SU-DHL-6 (cell line): ENCODE data around the gene DALRD3.

Source experiments
- H2AFZ ChIP-seq: fragments of 200-600 bp; sonication (generic); 2 replicates; pipeline ENCODE4 v1.6.1; 2014; ENCODE audit warnings: low read depth, mild to moderate bottlenecking, moderate library complexity, mixed read lengths, antibody characterized with exemption, low read length; ENCODE audit not compliant: severe bottlenecking
- H3F3A ChIP-seq: fragments of 200-600 bp; shearing (Covaris generic); 2 replicates; pipeline ENCODE4 v1.6.0; 2016; ENCODE audit warnings: antibody characterized with exemption, mild to moderate bottlenecking; ENCODE audit not compliant: insufficient read depth
- H3K27ac ChIP-seq: fragments of 200-600 bp; sonication (generic); 2 replicates; pipeline ENCODE4 v1.5.1; 2016; ENCODE audit warnings: low read depth, mild to moderate bottlenecking, low read length, moderate library complexity, mixed read lengths
- H3K27me3 ChIP-seq: fragments of 200-600 bp; sonication (generic), shearing (Covaris generic); 2 replicates; pipeline ENCODE4 v1.6.0; 2014; ENCODE audit warnings: mild to moderate bottlenecking, low read length
- H3K36me3 ChIP-seq: fragments of 200-600 bp; sonication (generic); 2 replicates; pipeline ENCODE4 v1.6.1; 2014; ENCODE audit warnings: mild to moderate bottlenecking, low read length, mixed read lengths
- H3K4me2 ChIP-seq: fragments of 300-600, 200-600 bp; shearing (Covaris generic), sonication (generic); 2 replicates; pipeline ENCODE4 v1.6.0; 2014; ENCODE audit warnings: low read length, low read depth, mild to moderate bottlenecking; ENCODE audit not compliant: poor library complexity, severe bottlenecking
- H3K4me3 ChIP-seq: fragments of 200-600 bp; sonication (generic); 2 replicates; pipeline ENCODE4 v1.5.1; 2014; ENCODE audit warnings: antibody characterized with exemption, low read length, mild to moderate bottlenecking, mixed read lengths; ENCODE audit not compliant: insufficient read depth, poor library complexity, severe bottlenecking
- H3K79me2 ChIP-seq: fragments of 200-600 bp; sonication (generic); 2 replicates; pipeline ENCODE4 v1.6.1; 2014; ENCODE audit warnings: mild to moderate bottlenecking, low read length, moderate library complexity; ENCODE audit not compliant: insufficient read depth
- H3K9ac ChIP-seq: fragments of 200-600 bp; sonication (generic); 2 replicates; pipeline ENCODE4 v1.7.0; 2014; ENCODE audit warnings: mild to moderate bottlenecking, low read length
- H3K9me2 ChIP-seq: fragments of 200-600 bp; sonication (generic); replicated peaks from 2 replicates; pipeline ENCODE4 v1.6.1; 2014; ENCODE audit warnings: low read length; ENCODE audit not compliant: insufficient read depth
- H3K9me3 ChIP-seq: fragments of 200-600 bp; sonication (generic); 2 replicates; pipeline ENCODE4 v1.6.1; 2014; ENCODE audit warnings: low read length, mixed read lengths; ENCODE audit not compliant: insufficient read depth
- H4K20me1 ChIP-seq: fragments of 200-600 bp; sonication (generic); 2 replicates; pipeline ENCODE4 v1.6.1; 2014; ENCODE audit warnings: low read depth, mild to moderate bottlenecking, antibody characterized with exemption, low read length, moderate library complexity, mixed read lengths
- EZH2phosphoT487 ChIP-seq: fragments of 200-600 bp; sonication (generic), shearing (Covaris generic); conservative IDR thresholded peaks from 2 replicates; pipeline ENCODE4 v1.6.1; 2018; ENCODE audit warnings: mild to moderate bottlenecking, antibody characterized with exemption, low read length, moderate library complexity, mixed read lengths
- TF ChIP-seq, protein P1 (sequence below): fragments of 200-600 bp; sonication (generic); IDR thresholded peaks from one replicate; pipeline ENCODE4 v1.5.1; 2017; ENCODE audit warnings: antibody characterized with exemption, mild to moderate bottlenecking, low read length, moderate library complexity; ENCODE audit not compliant: insufficient read depth, poor library complexity, severe bottlenecking

Gene DALRD3

DNA sequence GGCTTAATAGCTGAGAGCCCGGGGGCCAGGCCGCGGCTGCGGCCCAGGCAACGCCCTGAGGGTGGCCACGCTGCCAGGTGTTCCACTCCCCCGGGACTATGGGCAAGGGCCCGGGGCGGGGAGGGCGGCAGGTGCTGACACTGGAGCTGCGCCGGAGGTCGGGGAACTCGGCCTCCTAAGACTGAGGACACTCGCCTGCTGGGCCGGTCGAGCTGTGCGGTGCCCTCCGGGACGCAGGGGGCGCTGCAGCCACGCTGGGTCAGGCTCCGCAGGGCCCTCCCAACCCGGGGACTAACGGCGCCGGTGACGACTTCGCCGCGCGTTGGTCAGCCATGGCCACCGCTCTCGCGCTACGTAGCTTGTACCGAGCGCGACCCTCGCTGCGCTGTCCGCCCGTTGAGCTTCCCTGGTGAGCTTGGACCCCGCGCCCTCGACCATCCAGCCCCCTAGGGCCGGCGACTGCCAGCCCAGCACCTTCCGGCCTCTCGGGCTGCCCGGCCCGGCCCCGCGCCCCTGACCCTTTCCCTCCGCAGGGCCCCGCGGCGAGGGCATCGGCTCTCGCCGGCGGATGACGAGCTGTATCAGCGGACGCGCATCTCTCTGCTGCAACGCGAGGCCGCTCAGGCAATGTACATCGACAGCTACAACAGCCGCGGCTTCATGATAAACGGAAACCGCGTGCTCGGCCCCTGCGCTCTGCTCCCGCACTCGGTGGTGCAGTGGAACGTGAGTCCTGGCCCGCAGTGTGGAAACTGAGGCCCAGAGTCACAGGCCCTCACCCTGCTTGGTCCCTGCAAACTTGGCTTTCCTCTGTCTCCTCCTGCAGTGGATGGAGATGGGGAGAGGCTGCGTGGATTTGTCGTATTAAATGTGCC lies 3.7 kb upstream of the DALRD3 start, which contains the start of gene NDUFAF3:
TSS of gene NDUFAF3 (plus strand) at position 309 of the 875 bp plus-strand sequence. CDS start at position 333, 24 bp downstream.
- Histone ChIP-seq H3K9me3 (no peaks in the 10 kb centered on the region), H3F3A (peaks cover 28% of the 10 kb centered on the region)

DNA sequence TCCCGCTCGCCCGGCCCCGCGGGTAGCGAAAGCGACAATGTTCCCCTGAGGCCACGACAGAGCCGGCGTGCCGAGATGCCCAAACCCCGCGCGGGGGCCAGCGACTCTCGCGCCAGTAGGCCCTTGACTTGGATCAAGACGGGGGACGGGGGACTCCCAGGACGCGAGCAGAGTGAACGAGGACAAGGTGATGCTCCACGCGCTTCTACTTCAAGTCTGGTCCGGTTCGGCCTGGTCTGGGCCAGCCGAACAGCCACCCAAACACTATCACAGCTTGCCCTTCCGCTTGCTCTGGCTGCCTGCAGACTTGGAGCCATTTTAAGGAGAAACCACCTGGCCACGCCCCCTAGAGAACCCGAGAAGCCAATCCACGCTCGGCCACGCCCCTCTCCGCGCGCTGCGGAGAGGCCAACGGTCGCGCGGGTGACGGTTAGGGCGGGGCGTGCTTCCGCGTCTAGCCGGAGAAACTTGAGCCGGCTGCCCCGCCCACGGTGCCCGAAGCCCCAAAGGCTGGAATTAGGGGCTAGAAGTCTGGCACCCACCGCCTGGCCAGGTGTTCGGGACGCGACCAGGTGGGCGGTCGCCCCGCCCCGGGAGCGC lies 2.9 kb upstream of the DALRD3 start:
- Histone ChIP-seq H3K4me2 (peak overlapping the region; percentile 71), H3K4me3 (peak overlapping the region; percentile 79), H3K9me3 (no peaks in the 10 kb centered on the region), H3K27ac (peak overlapping the region; percentile 94), H3K27me3 (no peaks in the 10 kb centered on the region), H4K20me1 (no peaks in the 10 kb centered on the region), H3K79me2 (peaks cover 21% of the 10 kb centered on the region; the same call in 1 of the 2 replicates), H3K9me2 (no peaks in the 10 kb centered on the region), H2AFZ (no peak overlapping the region), H3F3A (peaks cover 31% of the 10 kb centered on the region), H3K9ac (peak overlapping the region; percentile 94), H3K36me3 (0 out of 2 replicates have a peak, but pooled peaks cover 7% of the 10 kb centered on the region)
- TF ChIP-seq, protein P1, sequence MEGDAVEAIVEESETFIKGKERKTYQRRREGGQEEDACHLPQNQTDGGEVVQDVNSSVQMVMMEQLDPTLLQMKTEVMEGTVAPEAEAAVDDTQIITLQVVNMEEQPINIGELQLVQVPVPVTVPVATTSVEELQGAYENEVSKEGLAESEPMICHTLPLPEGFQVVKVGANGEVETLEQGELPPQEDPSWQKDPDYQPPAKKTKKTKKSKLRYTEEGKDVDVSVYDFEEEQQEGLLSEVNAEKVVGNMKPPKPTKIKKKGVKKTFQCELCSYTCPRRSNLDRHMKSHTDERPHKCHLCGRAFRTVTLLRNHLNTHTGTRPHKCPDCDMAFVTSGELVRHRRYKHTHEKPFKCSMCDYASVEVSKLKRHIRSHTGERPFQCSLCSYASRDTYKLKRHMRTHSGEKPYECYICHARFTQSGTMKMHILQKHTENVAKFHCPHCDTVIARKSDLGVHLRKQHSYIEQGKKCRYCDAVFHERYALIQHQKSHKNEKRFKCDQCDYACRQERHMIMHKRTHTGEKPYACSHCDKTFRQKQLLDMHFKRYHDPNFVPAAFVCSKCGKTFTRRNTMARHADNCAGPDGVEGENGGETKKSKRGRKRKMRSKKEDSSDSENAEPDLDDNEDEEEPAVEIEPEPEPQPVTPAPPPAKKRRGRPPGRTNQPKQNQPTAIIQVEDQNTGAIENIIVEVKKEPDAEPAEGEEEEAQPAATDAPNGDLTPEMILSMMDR = no peak

More for the DNA sequence above, 3.7 kb upstream of the DALRD3 start, which contains the start of gene NDUFAF3:
- H3K9me2 ChIP-seq = no peaks in the 10 kb centered on the region
- H4K20me1 ChIP-seq = no peaks in the 10 kb centered on the region
- H3K79me2 ChIP-seq = peaks cover 21% of the 10 kb centered on the region; the same call in 1 of the 2 replicates
- H3K27me3 ChIP-seq = no peaks in the 10 kb centered on the region
- H3K9ac ChIP-seq = peak within 1 kb of the TSS; percentile 94
- H3K4me2 ChIP-seq = peak within 1 kb of the TSS; percentile 71
- peak within 1 kb of the TSS; percentile 94 for H3K27ac ChIP-seq
- H3K4me3 ChIP-seq = peak within 1 kb of the TSS; percentile 79
- 0 out of 2 replicates have a peak, but pooled peaks cover 11% of the 10 kb centered on the region for H3K36me3 ChIP-seq
- peak within 1 kb of the TSS; percentile 32 for H2AFZ ChIP-seq
- TF ChIP-seq EZH2phosphoT487 = no peak
- TF ChIP-seq, protein P1 = peak; percentile 73

DNA sequence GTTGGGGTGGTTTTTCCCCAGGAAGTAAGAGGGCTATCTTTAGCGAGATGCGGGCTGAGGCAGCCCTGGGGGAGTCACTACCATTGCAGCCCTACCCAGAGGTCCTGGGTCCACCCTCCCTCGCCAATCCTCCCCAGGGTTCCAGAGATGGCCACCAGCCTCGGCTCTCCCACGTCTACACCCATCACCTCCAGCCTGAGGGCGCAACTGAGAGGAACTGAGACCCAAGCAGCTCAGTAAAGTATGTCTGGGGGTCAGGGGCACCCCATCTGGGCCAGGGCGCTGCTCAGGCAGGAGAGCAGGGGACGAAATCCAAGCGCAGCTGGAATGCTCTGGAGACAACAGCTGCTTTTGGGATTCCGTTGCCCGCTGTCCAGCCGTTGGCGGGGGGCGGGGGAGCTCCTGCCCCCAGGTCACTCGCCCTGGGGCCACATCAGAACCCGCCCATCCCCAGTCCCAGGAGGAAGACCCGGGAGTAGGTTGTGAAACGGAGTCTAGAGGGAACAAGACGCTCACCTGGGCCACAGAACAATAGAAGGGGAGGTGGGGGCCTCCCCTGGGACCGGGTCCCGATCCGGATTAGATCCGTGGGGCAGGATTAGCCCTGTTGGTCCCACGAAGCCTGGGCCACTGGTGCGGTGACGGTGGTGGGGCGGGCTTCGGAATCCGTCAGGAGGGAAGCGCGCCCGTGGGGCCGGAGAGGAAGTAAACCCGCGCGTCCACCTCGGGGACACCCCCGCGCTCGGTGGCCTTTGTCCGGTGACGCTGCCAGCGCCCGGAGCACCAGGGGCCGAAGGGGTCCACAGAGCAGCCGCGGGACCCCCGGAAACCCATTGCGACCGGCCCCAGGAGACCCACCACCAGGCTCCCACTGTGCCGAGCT lies 2.2 kb upstream of the DALRD3 start:
- H3K9ac ChIP-seq = peak overlapping the region; percentile 94
- H3K4me3 ChIP-seq = peak overlapping the region; percentile 74
- no peaks in the 10 kb centered on the region for H3K27me3 ChIP-seq
- no peaks in the 10 kb centered on the region for H3K9me3 ChIP-seq
- peak overlapping the region; percentile 94 for H3K27ac ChIP-seq
- TF ChIP-seq, protein P1 = no peak
- no peak for TF ChIP-seq EZH2phosphoT487
- no peak overlapping the region for H2AFZ ChIP-seq
- H3K4me2 ChIP-seq = peak overlapping the region; percentile 71
- no peaks in the 10 kb centered on the region for H4K20me1 ChIP-seq
- peaks cover 31% of the 10 kb centered on the region for H3F3A ChIP-seq
- H3K79me2 ChIP-seq = peaks cover 21% of the 10 kb centered on the region; the same call in 1 of the 2 replicates
- H3K36me3 ChIP-seq = no peaks in the 10 kb centered on the region
- no peaks in the 10 kb centered on the region for H3K9me2 ChIP-seq
